ENCODE data around the gene FEM1B.
"Not testable (repeated sequence)": the region's sequence is repeated elsewhere in the genome, so short reads cannot be mapped to it uniquely, and the experiment has no call there.

Gene FEM1B

DNA sequence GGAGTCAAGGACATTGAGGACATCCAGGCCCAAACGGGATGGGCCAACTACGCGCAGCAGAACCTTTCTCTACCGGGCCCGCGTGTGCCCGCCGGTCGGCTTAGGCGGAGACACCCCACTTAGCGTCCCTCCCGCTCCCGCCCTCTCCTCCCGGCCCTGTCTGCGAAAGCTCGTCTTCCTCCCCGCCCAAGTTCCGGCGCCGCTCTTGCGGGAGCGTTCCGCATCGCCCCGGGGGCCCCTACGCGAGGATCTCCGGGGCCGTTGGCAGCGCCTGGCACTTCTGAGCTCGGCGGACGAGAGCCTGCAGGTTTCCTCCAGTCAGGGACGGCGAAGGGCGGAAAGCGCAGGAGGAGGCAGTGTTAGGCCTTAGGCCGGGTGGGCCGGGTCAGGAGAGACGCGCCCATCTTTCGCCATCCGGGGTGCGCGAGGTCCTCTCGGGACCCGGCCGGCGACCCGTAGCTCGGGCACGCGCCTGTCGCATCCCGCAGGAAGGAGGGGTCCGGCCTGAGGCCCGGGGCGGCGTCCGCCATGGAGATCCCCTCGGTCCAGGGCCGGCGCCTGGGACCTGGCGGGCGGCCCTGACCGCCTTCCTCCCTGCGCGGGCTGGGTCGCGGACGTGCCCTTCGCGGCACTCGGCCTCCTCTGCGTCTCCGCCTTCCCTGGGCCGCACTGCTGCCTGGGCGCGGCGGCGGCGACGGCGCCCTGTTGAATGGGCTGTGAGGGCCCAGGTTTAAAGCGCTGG, at the start of gene FEM1B:
TSS of gene FEM1B (plus strand) at position 143 of the 742 bp plus-strand sequence. CDS start 673 bp downstream, outside the sequence.
- FAIRE-seq (peak; percentile 81), DNase-seq (ENCODE audit: extremely low spot score, insufficient read length, low read depth) (peak; percentile 79)

GRCh38 chr15:68228143-68228970, 49.2 kb upstream of the FEM1B start:
- FAIRE-seq (no peak), DNase-seq (ENCODE audit: extremely low spot score, insufficient read length, low read depth) (no peak)

DNA sequence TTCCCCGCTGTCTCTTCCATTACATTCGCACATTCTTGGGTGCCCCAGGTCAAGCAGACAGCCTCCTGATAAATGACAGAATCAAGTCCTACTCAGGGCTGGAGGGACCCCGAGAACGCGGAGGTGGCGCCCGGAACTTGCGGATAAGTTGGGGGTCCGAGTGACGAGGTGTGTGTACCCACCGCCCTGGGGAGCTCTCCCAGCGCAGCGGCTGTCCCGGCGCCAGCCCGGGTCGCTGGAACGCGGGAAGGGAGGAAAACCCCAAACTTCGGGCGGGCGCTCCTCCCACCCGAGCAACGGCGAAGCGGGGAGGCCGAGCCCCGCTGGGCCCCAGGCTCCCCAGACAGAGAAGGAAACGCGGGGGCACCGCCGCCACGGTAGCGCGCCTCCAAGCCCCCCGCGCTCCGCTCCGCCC, 48.6 kb upstream of the FEM1B start:
- DNase-seq (ENCODE audit: extremely low spot score, insufficient read length, low read depth) (no peak), FAIRE-seq (no peak)

DNA sequence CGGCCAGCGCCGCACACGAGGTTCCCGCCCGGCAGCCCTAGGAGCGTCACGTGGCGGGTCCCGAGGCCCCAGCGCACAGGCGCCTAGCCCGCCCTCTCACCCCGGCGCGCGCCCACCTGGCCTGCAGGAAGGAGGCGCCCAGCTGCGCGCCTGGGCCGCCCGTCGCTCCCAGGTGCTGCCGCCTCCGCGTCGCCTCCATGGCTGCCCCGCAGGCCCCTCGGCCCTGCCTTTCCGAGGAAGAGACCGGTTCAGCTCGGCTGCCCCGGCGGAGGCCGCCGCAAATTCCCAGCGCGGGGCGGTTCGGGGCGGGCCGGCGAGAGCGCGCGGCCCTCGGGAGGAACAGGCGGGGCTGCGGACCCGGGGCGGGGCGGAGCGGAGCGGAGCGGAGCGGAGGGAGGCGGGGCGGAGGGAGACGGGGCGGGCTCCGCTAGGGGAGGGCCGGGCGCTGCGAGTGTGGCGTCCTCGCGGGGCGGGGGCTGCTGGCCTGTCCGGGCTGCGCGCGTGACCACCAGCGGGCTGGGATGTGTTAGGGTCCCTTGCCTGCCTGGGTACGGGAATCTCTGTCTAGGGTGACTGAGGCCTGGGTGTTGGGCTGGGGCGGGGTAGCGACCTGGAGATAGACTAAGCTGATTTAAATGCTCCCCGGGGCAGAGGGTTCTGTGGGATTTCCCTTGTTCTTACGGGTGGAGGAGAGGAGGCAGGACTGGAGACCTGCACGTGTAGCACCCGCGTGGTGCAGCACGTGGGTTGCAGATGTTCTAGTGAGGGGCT, 48.0 kb upstream of the FEM1B start, which contains the start of gene CLN6:
TSS of gene CLN6 (minus strand) at position 343 of the 771 bp plus-strand sequence. CDS start at position 199, 144 bp downstream.
- peak; percentile 80 for DNase-seq (ENCODE audit: extremely low spot score, insufficient read length, low read depth)
- peak; percentile 55 for FAIRE-seq

- FAIRE-seq (no peak), DNase-seq (ENCODE audit: extremely low spot score, insufficient read length, low read depth) (no peak)
These were observed 47.1 kb upstream of the FEM1B start for GRCh38 chr15:68230157-68231100.

DNA sequence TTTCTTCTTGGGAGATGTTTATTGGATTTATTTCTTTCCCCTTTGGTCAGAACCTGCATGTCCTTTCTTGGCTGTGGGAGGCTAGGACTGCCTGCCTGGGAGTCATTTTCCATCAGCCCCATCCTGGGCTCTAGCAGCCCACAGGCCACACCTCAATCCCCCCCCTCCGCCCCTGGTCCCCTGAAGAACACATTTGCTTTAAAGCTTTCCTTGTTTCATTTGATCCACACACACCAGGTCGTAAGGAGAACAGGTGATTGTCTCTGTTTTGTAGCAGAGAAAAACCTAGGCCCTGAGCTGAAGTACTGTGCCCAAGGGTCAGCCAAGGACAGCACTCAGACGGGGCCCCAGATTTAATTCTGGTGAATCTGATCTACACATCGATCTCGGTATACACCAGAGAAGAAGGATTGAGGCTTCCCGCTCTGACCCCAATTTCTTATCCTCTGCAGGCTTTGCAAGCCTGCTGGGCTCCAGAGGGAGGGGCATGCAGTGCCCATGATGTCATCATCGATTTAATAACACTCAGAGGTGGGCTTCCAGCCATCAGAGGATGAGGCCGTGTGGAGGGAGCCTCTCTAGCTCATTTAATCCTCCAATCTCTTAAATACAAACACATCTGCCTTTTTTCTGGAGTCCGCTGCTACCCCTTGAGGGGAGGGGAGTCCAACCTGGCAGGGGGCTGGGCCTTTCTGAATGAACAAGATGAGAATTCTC, 46.3 kb upstream of the FEM1B start:
- DNase-seq (ENCODE audit: extremely low spot score, insufficient read length, low read depth), result no peak
- FAIRE-seq, result no peak

DNA sequence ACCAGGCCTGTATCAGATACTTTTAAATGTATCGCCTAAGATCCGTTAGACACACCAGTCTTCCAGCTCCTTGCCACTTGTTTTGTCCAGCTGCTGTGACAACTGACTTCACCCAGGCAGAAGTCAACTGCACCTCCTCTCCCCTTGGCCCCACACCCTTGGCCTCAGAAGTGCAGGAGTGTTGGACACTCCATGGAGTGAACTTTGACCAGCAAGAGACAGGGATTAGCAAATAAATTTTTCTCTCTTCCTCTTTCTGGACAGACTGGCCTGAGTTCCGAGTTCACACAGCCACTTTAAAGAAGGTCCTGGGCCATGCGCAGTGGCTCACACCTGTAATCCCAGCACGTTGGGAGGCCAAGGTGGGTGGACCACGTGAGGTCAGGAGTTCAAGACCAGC, 45.1 kb upstream of the FEM1B start:
- DNase-seq (ENCODE audit: extremely low spot score, insufficient read length, low read depth), result no peak
- no peak for FAIRE-seq

DNA sequence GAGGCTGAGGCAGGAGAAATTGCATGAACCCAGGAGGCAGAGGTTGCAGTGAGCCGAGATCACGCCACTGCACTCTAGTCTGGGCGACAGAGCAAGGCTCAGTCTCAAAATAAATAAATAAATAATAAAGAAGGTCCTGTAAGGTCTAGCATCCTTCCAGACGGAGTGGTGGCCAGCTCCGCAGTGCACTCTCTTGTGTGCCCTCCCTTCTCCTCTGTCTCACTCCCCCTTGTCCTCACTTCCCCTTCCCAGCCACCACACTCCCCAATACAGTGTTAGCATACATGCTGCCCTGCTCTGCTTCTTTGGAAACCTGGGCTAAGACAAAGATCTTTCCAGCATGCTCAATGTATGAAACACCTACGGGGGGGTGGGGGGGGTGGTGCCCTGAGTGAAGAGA, 44.6 kb upstream of the FEM1B start:
- FAIRE-seq, result no peak
- no peak for DNase-seq (ENCODE audit: extremely low spot score, insufficient read length, low read depth)

GRCh38 chr15:68234060-68234459, 43.5 kb upstream of the FEM1B start:
- no peak for DNase-seq (ENCODE audit: extremely low spot score, insufficient read length, low read depth)
- FAIRE-seq, result no peak

DNA sequence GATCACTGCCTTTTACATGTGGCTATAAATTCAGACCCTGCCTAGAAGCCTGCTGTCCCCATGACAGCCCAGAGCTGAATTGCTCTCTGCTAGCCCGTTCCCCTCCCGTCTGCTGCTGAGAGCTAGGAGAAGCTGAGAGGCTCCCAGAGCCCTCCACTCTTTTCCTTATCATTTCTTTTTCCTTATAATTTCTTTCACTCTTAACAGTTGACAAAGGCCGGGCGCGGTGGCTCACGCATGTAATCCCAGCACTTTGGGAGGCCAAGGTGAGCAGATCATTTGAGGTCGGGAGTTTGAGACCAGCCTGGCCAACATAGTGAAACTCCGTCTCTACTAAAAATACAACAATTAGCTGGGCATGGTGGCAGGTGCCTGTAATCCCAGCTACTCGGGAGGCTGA, 43.0 kb upstream of the FEM1B start:
- not testable (repeated sequence) for DNase-seq (ENCODE audit: extremely low spot score, insufficient read length, low read depth); FAIRE-seq

DNA sequence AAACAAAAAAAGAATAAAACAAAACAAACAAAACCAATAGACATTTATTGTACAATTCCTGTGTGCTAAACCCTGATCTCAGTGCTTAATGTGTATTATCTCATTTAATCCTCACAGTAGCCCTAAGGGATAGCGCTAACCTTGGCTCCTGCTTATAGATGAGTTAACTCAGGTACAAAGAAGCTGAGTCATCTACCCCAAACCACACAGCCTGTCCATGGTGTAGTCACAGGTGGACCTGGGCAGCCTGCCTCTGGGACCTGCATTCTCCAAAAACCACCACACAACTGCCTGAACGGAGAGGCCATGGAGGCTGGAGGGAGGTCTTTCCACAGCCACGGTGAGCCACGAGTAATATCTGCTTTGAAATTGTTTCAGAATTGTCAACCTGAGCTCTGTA, 42.5 kb upstream of the FEM1B start:
- no peak for DNase-seq (ENCODE audit: extremely low spot score, insufficient read length, low read depth)
- no peak for FAIRE-seq

GRCh38 chr15:68239025-68239424, 38.5 kb upstream of the FEM1B start:
- DNase-seq (ENCODE audit: extremely low spot score, insufficient read length, low read depth) (no peak), FAIRE-seq (no peak)

GRCh38 chr15:68241088-68241935, 36.2 kb upstream of the FEM1B start:
- no peak for FAIRE-seq
- DNase-seq (ENCODE audit: extremely low spot score, insufficient read length, low read depth), result no peak

DNA sequence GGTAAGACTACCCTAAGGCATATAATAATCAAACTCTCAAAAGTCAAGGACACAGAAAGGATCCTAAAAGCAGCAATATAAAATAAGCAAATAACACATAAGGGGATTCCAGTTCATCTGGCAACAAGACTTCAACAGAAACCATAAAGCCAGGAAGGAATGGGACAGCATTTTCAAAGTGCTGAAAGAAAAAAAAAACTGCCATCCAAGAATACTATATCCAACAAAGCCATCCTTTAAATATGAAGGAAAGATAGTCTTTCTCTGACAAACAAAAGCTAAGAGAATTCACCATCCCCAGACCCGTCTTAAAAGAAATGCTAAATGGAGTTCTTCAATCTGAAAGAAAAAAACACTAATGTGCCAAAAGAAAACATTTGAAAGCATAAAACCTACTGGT, 33.3 kb upstream of the FEM1B start:
- FAIRE-seq (no peak), DNase-seq (ENCODE audit: extremely low spot score, insufficient read length, low read depth) (no peak)

- DNase-seq (ENCODE audit: extremely low spot score, insufficient read length, low read depth) (no peak), FAIRE-seq (no peak)
These were observed 28.4 kb upstream of the FEM1B start for GRCh38 chr15:68249058-68249713.

- DNase-seq (ENCODE audit: extremely low spot score, insufficient read length, low read depth) (peak; percentile 47), FAIRE-seq (peak; percentile 69)
These were observed 24.5 kb upstream of the FEM1B start for GRCh38 chr15:68252925-68253534.

Measured in GM18507 (cell line).